ENCODE data around the gene AP3S2.
"Not testable (repeated sequence)": the region's sequence is repeated elsewhere in the genome, so short reads cannot be mapped to it uniquely, and the experiment has no call there.

The AP3S2 gene

DNA sequence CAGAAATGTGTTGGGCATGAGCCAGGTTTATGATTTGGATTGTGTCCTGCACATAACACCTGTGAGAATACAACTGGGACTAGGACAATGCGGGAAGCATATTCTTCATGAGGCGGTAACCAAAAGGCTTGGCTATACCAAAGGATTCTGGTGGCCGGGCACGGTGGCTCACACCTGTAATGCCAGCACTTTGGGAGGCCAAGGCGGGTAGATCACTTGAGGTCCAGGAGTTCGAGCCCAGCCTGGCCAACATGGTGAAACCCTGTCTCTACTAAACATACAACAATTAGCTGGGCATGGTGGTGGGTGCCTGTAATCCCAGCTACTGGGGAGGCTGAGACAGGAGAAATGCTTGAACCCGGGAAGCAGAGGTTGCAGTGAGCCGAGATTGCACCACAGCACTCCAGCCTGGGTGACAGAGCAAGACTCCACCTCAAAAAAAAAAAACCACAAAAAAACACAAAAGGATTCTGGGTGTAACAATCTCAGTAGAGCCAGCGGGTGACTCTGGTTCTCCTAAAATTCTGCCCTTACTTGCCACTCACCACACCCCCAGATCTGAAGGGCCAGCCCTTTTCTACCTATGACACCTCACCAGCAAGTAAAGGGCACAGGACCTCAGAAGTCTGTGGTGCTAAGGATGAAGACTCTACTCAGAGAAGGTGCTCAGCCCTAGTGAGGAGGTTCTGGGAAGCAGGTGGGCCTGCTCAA lies 59.2 kb downstream of the AP3S2 start:
- not testable (repeated sequence) for DNase-seq (ENCODE audit: low read depth in 3 of 3)

GRCh38 chr15:89833966-89834365 lies 59.8 kb downstream of the AP3S2 start:
- DNase-seq (ENCODE audit: low read depth in 3 of 3) = no peak

- DNase-seq (ENCODE audit: low read depth in 3 of 3) = no peak
These were observed 63.2 kb downstream of the AP3S2 start for GRCh38 chr15:89830639-89831038.

DNA sequence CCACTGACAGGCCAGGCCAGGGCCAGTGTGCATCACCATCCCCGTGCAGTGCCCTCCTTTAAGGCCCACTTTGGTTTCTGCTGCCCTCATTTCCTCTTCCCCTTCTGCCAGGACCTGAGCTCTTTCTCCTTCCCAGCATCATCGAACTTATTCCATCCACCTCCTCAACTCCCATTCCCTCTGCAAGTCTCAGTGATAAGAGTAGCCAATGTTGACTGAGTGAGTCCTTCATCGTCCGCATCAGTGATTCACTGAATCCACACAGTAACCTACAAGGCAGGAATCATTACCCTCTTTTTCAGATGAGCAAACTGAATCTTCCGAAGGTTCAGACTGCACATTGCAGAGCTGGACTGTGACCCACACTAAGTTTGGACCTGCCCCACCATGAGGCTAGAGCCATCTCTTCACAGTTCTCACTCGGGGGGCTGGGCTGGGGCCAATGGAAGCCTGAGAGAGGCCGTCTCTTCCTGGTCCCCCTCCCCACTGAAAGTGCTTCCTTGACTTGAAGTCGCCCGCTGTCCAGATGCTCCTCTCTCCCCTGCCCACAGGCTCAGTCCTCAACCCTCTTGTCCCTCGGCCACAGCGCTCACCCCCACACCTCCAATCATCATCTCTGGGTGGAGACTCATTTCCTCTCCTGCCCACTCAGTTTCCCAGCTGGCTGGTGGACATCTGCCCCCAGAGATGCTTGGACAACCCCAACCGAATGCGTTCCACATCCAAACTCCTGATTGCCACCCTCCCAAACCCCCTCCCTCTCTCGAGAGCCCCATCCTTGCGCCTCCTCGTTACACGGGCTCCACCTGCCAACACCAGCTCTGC lies 64.0 kb downstream of the AP3S2 start:
- DNase-seq (ENCODE audit: low read depth in 3 of 3) = no peak

- DNase-seq (ENCODE audit: low read depth in 3 of 3) = no peak
These were observed 64.6 kb downstream of the AP3S2 start for GRCh38 chr15:89829161-89829560.

DNA sequence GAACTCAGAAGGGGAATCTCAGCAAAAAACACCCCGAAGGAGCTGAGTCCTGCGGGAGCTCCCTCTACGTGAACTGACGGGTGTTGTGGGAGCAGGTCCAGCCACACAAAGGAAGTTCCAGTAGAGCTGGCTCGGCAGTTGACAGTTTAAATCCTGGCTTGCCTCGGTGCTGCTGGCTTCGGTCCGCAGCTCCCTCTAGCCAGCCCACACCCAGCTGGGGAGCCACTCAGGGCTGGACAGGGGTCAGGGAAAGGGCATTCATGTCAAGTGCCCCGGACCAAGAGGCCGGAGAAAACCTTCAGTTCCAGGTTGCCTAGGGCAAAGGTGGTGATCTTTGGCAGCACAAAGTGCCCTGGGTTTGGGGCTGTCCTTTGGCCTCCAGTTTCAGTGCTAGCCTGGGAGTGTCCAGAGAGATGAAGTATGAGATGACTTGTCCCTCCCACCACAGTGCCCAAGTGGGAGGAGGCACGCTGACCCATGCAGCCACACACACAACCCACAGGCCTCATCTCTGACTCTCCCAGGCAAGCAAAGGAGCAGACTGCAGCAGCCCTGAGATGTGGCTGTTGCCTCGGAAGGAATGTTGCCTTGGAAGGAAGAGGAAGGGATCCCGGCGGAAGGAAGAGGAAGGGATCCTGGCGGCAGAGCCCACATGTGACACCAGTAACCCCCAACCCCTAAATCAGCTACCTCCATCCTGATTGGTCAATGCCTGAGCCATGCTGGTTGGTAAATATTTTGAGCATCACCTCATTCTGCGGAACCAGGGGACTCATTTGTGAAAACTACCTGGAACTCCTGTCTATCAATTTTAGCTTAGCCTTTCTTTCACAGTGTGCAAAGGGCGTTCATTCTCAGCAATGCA lies 65.3 kb downstream of the AP3S2 start:
- no peak for DNase-seq (ENCODE audit: low read depth in 3 of 3)

DNA sequence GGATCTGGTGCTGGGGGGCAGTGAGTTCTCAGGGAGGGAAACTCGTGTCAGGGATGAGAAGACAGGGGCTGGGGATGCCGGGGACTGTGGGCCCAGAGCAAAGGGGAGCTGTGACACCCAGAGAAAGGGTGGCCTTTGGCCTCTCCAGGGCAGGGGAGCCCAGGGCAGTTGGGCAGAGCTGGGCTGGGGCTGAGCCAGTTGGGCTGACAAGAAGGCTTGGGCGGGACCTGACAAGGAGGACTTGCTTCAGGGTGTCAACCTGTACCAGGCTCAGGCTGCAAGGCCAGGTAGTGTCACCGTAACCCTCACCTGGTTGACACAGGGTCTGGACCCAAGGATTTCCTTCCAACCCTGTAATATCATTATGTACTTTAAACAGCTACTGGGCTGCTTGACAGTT lies 66.0 kb downstream of the AP3S2 start:
- DNase-seq (ENCODE audit: low read depth in 3 of 3) = no peak

- DNase-seq (ENCODE audit: low read depth in 3 of 3) = no peak
These were observed 66.8 kb downstream of the AP3S2 start for GRCh38 chr15:89826671-89827655.

DNA sequence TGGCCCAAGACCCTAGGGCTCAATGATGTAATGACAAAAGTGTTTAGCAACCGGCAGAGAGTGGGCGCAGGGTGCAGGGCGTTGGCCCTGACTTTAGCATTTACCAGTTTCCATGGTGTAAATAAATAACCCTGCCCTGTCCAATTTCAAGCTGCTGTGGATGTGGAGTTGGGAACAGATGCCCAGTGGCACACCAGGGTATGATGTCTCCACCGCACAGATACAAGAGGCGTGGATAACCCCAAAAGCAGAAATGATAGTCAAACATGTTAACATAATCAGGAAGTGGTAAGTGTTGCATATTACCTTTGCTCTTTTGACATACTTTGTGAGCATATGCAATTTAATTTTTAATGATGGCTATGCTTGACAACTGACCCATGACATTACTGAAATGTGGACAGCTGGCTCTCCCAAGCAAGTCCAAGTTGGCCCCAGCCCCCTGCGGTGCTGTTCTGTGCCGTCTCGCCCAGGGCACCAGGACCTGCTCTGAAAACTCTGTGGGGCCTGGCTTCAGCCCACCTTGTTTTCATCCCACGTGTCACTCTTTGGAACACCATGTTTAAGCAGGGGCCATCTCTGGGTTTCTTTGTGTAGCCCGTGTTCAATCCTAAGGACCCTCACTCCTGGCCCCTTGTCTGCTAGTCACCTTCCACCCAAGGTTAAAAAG lies 68.4 kb downstream of the AP3S2 start:
- no peak for DNase-seq (ENCODE audit: low read depth in 3 of 3)

- no peak for DNase-seq (ENCODE audit: low read depth in 3 of 3)
These were observed 69.3 kb downstream of the AP3S2 start for GRCh38 chr15:89824607-89824867.

GRCh38 chr15:89823836-89824606 lies 69.8 kb downstream of the AP3S2 start:
- no peak for DNase-seq (ENCODE audit: low read depth in 3 of 3)

GRCh38 chr15:89822951-89823711 lies 70.7 kb downstream of the AP3S2 start:
- DNase-seq (ENCODE audit: low read depth in 3 of 3) = no peak

DNA sequence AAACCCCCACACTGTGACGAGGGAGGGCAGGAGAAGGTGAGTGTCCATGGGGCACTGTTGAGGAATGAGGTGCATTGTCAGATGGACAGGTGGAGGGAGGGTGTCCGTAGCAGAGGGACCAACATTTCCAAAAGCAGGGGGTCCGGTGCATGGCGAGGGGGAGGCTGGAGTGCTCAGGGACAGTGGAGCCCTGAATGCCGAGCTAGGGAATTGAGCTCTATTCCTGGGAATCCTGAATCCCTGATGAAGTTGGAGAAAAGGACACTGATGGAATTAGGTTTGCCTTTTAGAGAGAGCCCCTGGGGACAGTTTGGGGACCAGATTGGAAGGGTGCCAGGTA lies 71.2 kb downstream of the AP3S2 start:
- DNase-seq (ENCODE audit: low read depth in 3 of 3) = no peak

- no peak for DNase-seq (ENCODE audit: low read depth in 3 of 3)
These were observed 71.8 kb downstream of the AP3S2 start for GRCh38 chr15:89822026-89822425.

DNA sequence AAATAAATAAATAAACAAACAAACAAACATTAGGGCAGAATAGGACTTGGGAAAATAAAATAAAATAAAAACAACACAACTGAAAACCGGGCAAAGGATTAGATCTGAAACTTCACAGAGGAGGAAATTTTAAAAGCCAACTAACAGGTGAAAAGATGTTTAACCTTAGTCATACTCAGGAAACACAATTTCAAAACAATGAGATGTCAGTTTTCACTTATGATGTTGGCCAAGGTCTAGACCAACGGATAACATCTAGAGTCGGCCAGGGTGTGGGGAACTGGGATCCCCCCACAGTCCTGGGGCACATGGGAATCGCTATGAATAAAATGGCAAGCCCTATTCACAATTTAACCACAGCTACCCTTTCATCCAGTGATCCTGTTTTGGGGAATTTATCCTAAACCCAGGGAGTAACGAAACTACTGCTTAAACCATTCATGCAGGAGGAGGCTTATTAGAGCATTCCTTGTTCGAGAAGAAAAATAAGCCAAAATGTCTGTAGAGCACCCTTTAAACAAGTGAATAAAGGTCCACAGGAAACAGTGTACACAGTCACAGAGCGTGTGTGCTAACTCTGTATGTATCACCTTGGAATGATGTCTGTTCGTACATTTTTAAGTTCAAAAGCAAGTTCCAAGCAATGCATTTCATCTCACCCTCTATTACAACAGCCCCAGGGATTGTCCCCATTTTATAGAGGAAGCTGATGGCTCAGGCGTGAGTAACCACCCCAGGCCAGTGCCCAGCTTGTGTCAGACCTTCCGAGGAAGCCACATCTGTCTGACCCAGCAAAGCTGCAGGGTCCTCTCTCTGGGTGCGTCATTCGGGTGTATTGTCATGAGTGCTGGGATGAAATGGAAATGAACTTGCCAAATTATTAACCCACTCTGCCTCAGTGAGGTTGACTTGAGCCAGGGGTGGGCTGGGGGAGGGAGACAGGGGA lies 72.9 kb downstream of the AP3S2 start:
- no peak for DNase-seq (ENCODE audit: low read depth in 3 of 3)

- DNase-seq (ENCODE audit: low read depth in 3 of 3) = no peak
These were observed 75.5 kb downstream of the AP3S2 start for GRCh38 chr15:89818287-89818686.

DNA sequence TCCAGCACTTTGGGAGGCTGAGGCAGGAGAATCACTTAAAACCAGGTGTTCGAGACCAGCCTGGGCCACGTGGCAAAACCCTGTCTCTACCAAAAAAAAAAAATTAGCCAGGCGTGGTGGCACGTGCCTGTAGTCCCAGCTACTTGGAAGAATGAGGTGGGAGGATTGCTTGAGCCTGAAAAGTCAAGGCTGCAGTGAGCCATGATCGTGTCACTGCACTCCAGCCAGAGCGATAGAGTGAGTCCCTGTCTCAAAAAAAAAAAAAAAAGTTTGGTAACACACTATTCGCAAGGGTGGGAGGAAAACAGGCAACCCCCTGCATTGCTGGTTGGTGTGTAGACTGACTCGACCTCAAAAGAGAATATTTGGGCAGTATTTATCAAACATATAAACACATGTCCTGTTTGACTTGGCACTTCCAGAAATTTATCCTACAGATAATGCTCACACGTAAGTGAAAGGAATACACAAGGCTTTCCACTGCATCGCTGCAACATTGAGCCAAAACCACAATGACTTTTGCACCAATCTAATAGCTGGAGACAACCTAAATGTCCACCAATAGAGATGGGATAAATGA lies 76.0 kb downstream of the AP3S2 start:
- no peak for DNase-seq (ENCODE audit: low read depth in 3 of 3)

DNA sequence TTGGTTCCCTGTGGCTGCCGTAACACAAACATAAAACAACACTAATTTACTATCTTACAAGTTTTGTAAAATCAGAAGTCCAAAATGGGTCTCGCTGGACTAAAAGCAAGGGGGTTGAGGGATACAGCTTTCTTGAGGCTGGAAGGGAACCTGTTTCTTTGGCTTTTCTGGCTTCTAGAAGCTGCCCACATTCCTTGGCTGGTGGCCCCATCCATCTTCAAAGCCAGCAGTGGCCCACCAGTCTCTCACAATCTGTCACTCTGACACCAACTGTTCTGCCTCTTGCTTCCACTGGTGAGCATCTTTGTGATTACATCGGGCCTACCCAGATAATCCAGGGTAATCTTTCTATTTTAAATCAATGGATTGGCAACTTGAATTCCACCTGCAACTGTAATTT lies 78.0 kb downstream of the AP3S2 start:
- DNase-seq (ENCODE audit: low read depth in 3 of 3) = no peak
